ENCODE measurements around the gene SH3GL3. TPM values are rescaled to one million over a fixed set of nuclear protein-coding genes. Genes with fewer than 3 reads are reported as not detected.

Gene SH3GL3
- total and polyA plus RNA-seq, 4 donors: 0.31 to 8.4 (median 2.3) TPM

DNA sequence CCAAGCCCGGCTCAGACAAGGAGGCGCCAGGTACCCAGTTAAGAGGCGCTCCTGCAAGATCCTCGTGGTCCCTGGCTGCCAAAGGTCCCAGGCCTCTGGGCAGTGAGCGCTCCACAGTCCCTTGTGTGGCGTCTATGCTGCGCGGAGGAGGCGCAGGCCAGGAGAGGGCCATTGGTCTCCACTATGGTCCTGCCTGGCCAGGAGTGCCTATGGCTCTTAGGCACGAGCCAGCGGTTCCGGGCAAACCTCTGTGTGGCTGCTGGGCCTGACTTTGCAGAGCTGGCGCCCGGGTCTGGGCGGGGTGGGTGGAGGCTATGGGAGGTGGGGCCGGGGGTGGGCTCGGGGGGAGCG, 206.1 kb downstream of the SH3GL3 start:
- WGBS, 2 donors: 24 to 28% methylated on average over 16 to 18 of the region's 18 CpGs
- no peak for DNase-seq
- TF ChIP-seq, protein P1, sequence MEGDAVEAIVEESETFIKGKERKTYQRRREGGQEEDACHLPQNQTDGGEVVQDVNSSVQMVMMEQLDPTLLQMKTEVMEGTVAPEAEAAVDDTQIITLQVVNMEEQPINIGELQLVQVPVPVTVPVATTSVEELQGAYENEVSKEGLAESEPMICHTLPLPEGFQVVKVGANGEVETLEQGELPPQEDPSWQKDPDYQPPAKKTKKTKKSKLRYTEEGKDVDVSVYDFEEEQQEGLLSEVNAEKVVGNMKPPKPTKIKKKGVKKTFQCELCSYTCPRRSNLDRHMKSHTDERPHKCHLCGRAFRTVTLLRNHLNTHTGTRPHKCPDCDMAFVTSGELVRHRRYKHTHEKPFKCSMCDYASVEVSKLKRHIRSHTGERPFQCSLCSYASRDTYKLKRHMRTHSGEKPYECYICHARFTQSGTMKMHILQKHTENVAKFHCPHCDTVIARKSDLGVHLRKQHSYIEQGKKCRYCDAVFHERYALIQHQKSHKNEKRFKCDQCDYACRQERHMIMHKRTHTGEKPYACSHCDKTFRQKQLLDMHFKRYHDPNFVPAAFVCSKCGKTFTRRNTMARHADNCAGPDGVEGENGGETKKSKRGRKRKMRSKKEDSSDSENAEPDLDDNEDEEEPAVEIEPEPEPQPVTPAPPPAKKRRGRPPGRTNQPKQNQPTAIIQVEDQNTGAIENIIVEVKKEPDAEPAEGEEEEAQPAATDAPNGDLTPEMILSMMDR (IDR thresholded peaks at IDR 0.05; ENCODE audit: control extremely low read depth, extremely low read depth): no peak
- ATAC-seq (ENCODE audit: insufficient read depth, low FRiP score): no peak
- H3K9me3 ChIP-seq (ENCODE audit: control insufficient read depth in 4 of 4, insufficient read depth in 3 of 4, low read length in 3 of 4): no peaks in the 10 kb centered on the region
- peaks cover 0 to 15% (median 7%) of the 10 kb centered on the region in 3 donors for H3K27me3 ChIP-seq (ENCODE audit: control insufficient read depth in 3 of 3, insufficient read depth in 3 of 3, low read length in 2 of 3)
- H3K9ac ChIP-seq (ENCODE audit: insufficient read depth in 1 of 2, low read length in 2 of 2): no peak overlapping the region
- no peaks in the 10 kb centered on the region for H3K36me3 ChIP-seq (ENCODE audit: control insufficient read depth in 4 of 4, insufficient read depth in 4 of 4, low read length in 4 of 4)
- peaks cover 0 to 13% (median 0%) of the 10 kb centered on the region in 5 donors for H3K4me1 ChIP-seq (ENCODE audit: control insufficient read depth in 5 of 5, insufficient read depth in 5 of 5, low read length in 5 of 5)
- peak overlapping the region in 1 of 2 donors; percentile 54 for H3K27ac ChIP-seq (ENCODE audit: low read depth in 1 of 2, low read length in 1 of 2)
- no peak overlapping the region for H3K4me3 ChIP-seq

DNA sequence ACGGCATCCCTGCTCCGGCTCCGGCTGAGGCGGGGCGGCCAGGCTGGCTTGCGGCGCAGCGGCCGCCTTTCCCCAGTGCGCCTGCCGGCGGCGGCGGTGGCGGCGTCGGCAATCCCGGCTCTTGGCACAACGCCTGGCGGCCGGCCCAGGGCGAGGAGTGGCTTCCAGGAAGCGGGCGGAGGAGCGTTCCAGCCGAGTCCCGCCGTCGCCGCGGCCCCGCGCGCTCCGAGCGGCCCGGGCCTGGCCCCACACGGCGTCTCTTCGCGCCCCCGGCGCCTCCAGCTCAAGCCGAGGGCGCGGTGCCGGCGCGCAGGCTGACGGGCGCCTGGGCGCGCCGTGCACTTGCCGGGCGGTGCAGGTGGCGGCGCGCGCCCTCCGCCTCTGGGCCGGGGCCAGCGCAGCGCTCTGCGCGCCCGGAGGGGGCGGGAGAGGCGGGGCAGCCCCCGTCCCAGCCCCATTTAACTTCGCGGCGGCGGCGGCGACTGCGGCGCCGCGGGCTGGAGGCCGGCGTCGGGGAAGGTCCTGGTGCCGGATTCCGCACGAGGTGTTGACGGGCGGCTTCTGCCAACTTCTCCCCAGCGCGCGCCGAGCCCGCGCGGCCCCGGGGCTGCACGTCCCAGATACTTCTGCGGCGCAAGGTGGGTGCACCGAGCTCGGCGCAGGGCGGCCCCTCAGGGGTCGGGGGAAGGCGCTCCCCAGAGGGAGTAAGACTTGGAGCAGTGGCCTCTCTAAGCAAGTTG, 206.7 kb downstream of the SH3GL3 start, which contains the start of gene ADAMTSL3:
Gene ADAMTSL3, plus strand, starts transcription at position 485 of the 740 bp plus-strand sequence. CDS start 1,639 bp downstream, outside the sequence.
- Histone ChIP-seq H3K4me1 (ENCODE audit: control insufficient read depth in 5 of 5, insufficient read depth in 5 of 5, low read length in 5 of 5) (peaks cover 0 to 18% (median 0%) of the 10 kb centered on the region in 5 donors), H3K27me3 (ENCODE audit: control insufficient read depth in 3 of 3, insufficient read depth in 3 of 3, low read length in 2 of 3) (peaks cover 0 to 15% (median 7%) of the 10 kb centered on the region in 3 donors), H3K36me3 (ENCODE audit: control insufficient read depth in 4 of 4, insufficient read depth in 4 of 4, low read length in 4 of 4) (no peaks in the 10 kb centered on the region), H3K4me3 (peak within 1 kb of the TSS; percentile 21), H3K9ac (ENCODE audit: insufficient read depth in 1 of 2, low read length in 2 of 2) (no peak within 1 kb of the TSS), H3K27ac (ENCODE audit: low read depth in 1 of 2, low read length in 1 of 2) (peak within 1 kb of the TSS; percentile 54 to 62), H3K9me3 (ENCODE audit: control insufficient read depth in 4 of 4, insufficient read depth in 3 of 4, low read length in 3 of 4) (no peaks in the 10 kb centered on the region)
- DNase-seq: peak; percentile 78 to 91 (median 89)
- 2% methylated on average over 80 to 105 of the region's 105 CpGs for WGBS, 2 donors
- TF ChIP-seq, protein P1 (IDR thresholded peaks at IDR 0.05; ENCODE audit: control extremely low read depth, extremely low read depth): no peak
- peak; percentile 25 for ATAC-seq (ENCODE audit: insufficient read depth, low FRiP score)

DNA sequence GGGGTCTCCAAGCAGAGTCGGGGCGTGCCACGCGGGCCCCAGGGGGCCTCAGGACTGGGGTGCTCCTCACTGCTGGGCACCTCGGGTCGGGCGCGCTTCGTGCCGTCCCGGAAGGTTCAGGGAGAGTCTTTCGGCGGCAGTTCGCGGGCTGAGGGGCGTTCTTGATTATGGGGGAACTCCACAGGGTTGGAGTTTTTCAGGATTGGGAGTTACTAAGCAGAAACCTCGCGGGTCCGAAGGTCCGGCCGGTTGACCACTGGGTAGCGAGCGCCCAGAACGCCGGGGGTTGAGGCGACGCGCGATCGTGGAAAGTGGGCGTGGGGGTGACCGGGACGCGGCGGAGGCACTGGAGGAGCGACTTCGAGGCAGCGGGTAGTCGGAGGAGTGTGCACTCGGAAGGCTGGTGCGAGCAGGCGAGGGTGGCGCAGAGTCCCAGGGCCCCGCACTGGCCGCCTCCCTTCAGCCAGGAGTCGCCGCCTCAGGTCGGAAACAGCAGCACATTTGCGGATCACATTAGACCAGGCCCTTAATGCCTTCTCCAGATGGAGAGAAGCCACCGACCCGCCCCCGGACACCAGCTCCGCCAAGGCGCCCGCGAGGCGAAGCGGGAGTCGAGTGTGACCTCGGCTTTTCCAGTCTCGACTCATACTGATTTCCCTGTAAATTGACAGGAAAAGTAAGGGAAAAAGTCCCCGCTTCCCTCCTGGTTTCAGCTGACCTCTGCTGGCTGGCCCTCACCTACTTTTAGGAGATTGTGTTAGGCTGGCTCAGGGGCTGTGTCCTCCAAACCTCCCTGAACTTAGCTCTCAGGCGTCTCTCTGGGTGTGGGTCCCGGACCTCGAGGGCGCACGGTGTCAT, 207.5 kb downstream of the SH3GL3 start:
- WGBS, 2 donors: 6 to 10% methylated on average over 67 of the region's 67 CpGs
- no peaks in the 10 kb centered on the region for H3K36me3 ChIP-seq (ENCODE audit: control insufficient read depth in 4 of 4, insufficient read depth in 4 of 4, low read length in 4 of 4)
- TF ChIP-seq, protein P1 (IDR thresholded peaks at IDR 0.05; ENCODE audit: control extremely low read depth, extremely low read depth): no peak
- peaks cover 0 to 24% (median 0%) of the 10 kb centered on the region in 5 donors for H3K4me1 ChIP-seq (ENCODE audit: control insufficient read depth in 5 of 5, insufficient read depth in 5 of 5, low read length in 5 of 5)
- peak overlapping the region; percentile 26 to 62 for H3K27ac ChIP-seq (ENCODE audit: low read depth in 1 of 2, low read length in 1 of 2)
- peak; percentile 27 to 50 (median 47) for DNase-seq
- peaks cover 0 to 15% (median 7%) of the 10 kb centered on the region in 3 donors for H3K27me3 ChIP-seq (ENCODE audit: control insufficient read depth in 3 of 3, insufficient read depth in 3 of 3, low read length in 2 of 3)
- peak; percentile 10 for ATAC-seq (ENCODE audit: insufficient read depth, low FRiP score)
- peak overlapping the region; percentile 21 for H3K4me3 ChIP-seq
- H3K9me3 ChIP-seq (ENCODE audit: control insufficient read depth in 4 of 4, insufficient read depth in 3 of 4, low read length in 3 of 4): no peaks in the 10 kb centered on the region
- no peak overlapping the region for H3K9ac ChIP-seq (ENCODE audit: insufficient read depth in 1 of 2, low read length in 2 of 2)

Measured in lung (tissue), 12 donors.